VCaP (cell line): Measurements from ENCODE around the gene VTI1A.

Experiments
- H3K27ac ChIP-seq: fragments of 450-650 bp; 2 replicates; pipeline ENCODE4 v1.5.1; 2017
- CTCF ChIP-seq: fragments of 450-650 bp; conservative IDR thresholded peaks from 2 replicates; pipeline ENCODE4 v1.5.1; 2017; ENCODE audit warnings: mild to moderate bottlenecking, moderate library complexity

Gene VTI1A

DNA sequence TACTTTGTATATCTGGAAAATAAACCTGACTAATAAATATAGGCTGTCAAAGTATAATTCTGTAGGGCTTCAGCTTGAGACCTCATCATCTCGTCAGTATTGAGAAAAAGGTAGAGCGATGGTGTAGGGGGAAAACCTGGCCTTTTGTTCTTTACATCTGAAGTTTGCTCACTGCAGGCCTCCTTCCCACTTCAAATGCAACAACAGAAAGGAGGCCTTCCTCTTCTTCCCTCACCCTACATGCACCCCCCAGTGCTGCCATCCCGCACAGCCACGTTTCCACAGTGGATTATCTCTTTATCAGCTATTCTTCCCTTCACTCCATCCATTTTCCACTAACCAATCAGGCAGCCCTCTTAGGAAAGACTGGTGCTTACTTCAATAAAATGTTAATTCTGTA lies 112.3 kb downstream of the VTI1A start:
- no peak for TF ChIP-seq CTCF
- H3K27ac ChIP-seq: no peak overlapping the region

DNA sequence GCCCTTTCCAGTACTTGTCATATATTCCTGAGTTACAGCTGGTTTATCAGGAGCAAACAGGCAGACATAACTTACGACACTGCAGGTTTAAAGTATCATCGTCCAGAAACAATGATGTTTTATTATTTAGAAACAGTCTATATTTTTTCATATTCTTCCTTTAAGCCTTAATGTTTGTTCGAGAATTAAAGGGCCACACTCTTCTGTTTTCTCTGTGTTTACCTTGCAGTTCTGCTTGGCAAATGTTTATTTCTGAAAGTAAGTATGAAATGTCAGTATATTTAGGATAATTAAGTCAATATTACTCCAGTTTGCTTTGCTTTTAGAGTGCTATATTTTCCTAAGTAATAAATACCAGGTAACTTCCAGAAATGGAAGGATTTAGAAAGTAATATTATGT lies 115.1 kb downstream of the VTI1A start:
- TF ChIP-seq CTCF: no peak
- H3K27ac ChIP-seq: no peak overlapping the region

GRCh38 chr10:112562809-112563663 lies 116.0 kb downstream of the VTI1A start:
- no peak for TF ChIP-seq CTCF
- H3K27ac ChIP-seq: no peak overlapping the region

DNA sequence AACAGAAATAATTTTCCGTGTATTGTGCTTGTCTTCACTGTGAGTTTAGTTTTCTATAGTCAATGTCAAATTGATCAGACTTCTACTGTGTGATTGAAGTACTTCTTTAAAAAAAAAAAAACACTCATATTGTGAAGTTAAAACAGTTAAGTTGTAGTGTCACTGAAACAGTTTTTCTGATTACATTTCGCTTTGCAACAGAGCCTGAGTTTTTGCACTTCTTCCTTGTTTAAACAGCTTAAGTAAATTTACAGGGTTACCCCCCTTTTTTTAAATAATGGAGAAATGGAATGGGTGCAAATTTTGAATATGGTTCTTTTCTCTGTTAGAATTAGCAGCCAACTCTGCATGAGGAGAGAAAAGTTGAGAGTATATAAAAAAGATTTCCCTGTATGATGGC lies 117.3 kb downstream of the VTI1A start:
- no peak for TF ChIP-seq CTCF

GRCh38 chr10:112565434-112566053 lies 118.5 kb downstream of the VTI1A start:
- no peak overlapping the region for H3K27ac ChIP-seq
- peak; percentile 84 for TF ChIP-seq CTCF

More for the DNA sequence above, 117.3 kb downstream of the VTI1A start:
- no peak overlapping the region for H3K27ac ChIP-seq

- no peak for TF ChIP-seq CTCF
- no peak overlapping the region for H3K27ac ChIP-seq
Observed at GRCh38 chr10:112570585-112570984, 123.6 kb downstream of the VTI1A start.

- no peak overlapping the region for H3K27ac ChIP-seq
- TF ChIP-seq CTCF: no peak
Observed at GRCh38 chr10:112579578-112579977, 132.6 kb downstream of the VTI1A start.
